Upper lobe of right lung (tissue), 1 donor: ENCODE results near the gene RALA. TPM values are rescaled to one million over a fixed set of nuclear protein-coding genes. Genes with fewer than 3 reads are reported as not detected.

Source experiments
- ATAC-seq: fragments of 200-7000 bp; cut with Tn5 transposase; one replicate; pipeline ENCODE4 v1.9.1; 2020; ENCODE audit warnings: mild to moderate bottlenecking, moderate library complexity
- DNase-seq: peaks from one replicate; pipeline ENCODE4 v3.0.0-alpha.2; 2020
- H3K27ac ChIP-seq: fragments of 200-600 bp; one replicate; pipeline ENCODE4 v1.8.0; 2022
- H3K27me3 ChIP-seq: fragments of 200-600 bp; one replicate; pipeline ENCODE4 v1.8.0; 2022; ENCODE audit warnings: mild to moderate bottlenecking
- H3K36me3 ChIP-seq: fragments of 200-600 bp; one replicate; pipeline ENCODE4 v1.8.0; 2022
- H3K4me1 ChIP-seq: fragments of 200-600 bp; one replicate; pipeline ENCODE4 v1.8.0; 2022
- H3K4me3 ChIP-seq: fragments of 200-600 bp; one replicate; pipeline ENCODE4 v1.8.0; 2022; ENCODE audit warnings: mild to moderate bottlenecking
- H3K9me3 ChIP-seq: fragments of 200-600 bp; one replicate; pipeline ENCODE4 v1.8.0; 2022
- CTCF ChIP-seq: fragments of 200-600 bp; IDR thresholded peaks from one replicate; pipeline ENCODE4 v1.8.0; 2022; ENCODE audit warnings: antibody characterized with exemption
- intact Hi-C: fragments of 100-400 bp; cut with DNase I; formaldehyde crosslinking; loops from one replicate; pipeline ENCODE4 v1.11.0; 2022
- total RNA-seq: library from RNA; stranded (reverse); fragmentation: NEBNext Ultra II Directional; extraction: Animal tissue kit (Norgen Biotek cat#: 25700); gene quantifications from one replicate; pipeline ENCODE4 v1.2.1, GENCODE V29; 2021
- donor health status: DM: no; HTN: yes; CAD: no; lungs with severe emphysema.

RALA gene
- total RNA-seq, 1 donor from 2014 or later = 53.4 TPM

DNA sequence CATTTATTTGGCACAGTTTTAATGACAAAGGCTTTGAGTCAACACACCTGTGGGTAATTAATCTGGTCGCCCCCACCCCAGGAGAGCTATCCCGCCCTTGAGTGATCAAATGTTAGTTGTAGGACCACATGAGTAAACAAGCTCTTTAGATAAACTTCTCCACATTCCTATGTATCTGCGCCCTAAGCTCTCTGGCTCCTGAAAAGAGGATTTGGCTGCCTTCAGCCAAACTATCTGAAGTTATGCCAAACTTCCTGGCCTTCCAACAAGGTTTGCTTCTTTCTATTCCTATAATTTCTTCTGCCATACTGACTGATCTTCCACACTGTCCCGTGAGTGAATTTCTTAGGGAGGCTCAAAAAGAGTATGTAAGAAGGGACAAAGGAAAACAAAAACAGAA, 134.2 kb downstream of the RALA start:
- intact Hi-C loops = no loop called here
- no peaks in the 10 kb centered on the region for H3K9me3 ChIP-seq
- H3K4me1 ChIP-seq = no peaks in the 10 kb centered on the region
- H3K4me3 ChIP-seq = no peak overlapping the region
- ATAC-seq (no peak), DNase-seq (no peak)
- H3K27me3 ChIP-seq = no peaks in the 10 kb centered on the region
- no peak for TF ChIP-seq CTCF
- H3K27ac ChIP-seq = no peak overlapping the region
- no peaks in the 10 kb centered on the region for H3K36me3 ChIP-seq

Other genes starting within 250 kb of the RALA start
- 16.5 TPM for gene YAE1, start 57.2 kb upstream of the RALA start, total RNA-seq